GM23248 (cell line): ENCODE results near the gene CAMKK1. TPM values are rescaled to one million over a fixed set of nuclear protein-coding genes. Genes with fewer than 3 reads are reported as not detected.

ENCODE experiments used
- DNase-seq: peaks from one replicate; pipeline ENCODE4 v3.0.0-alpha.2; 2015
- H2AFZ ChIP-seq: fragments of 200-600 bp; sonication (generic); 2 replicates; pipeline ENCODE4 v1.6.1; 2016; ENCODE audit warnings: antibody characterized with exemption
- H3F3A ChIP-seq: fragments of 200-600 bp; sonication (generic); 2 replicates; pipeline ENCODE4 v1.6.1; 2016; ENCODE audit warnings: mild to moderate bottlenecking, antibody characterized with exemption, mixed run types; ENCODE audit not compliant: insufficient read depth
- H3K27ac ChIP-seq: fragments of 200-600 bp; sonication (generic); 2 replicates; pipeline ENCODE4 v1.5.1; 2016; ENCODE audit warnings: mild to moderate bottlenecking
- H3K27me3 ChIP-seq: fragments of 200-600 bp; sonication (generic); replicated peaks from 2 replicates; pipeline ENCODE4 v1.6.1; 2016; ENCODE audit warnings: mild to moderate bottlenecking; ENCODE audit not compliant: insufficient read depth
- H3K36me3 ChIP-seq: fragments of 200-600 bp; sonication (generic); 2 replicates; pipeline ENCODE4 v1.6.1; 2016; ENCODE audit warnings: low read depth, mild to moderate bottlenecking
- H3K4me1 ChIP-seq: fragments of 200-600 bp; sonication (generic); 2 replicates; pipeline ENCODE4 v1.6.1; 2016; ENCODE audit warnings: mild to moderate bottlenecking; ENCODE audit not compliant: insufficient read depth
- H3K4me2 ChIP-seq: fragments of 200-600 bp; sonication (generic); one replicate; pipeline ENCODE4 v1.6.1; 2016; ENCODE audit warnings: mild to moderate bottlenecking; ENCODE audit not compliant: unreplicated experiment
- H3K4me3 ChIP-seq: fragments of 200-600 bp; sonication (generic); 2 replicates; pipeline ENCODE4 v1.5.1; 2016; ENCODE audit warnings: mild to moderate bottlenecking
- H3K79me2 ChIP-seq: fragments of 200-600 bp; sonication (generic); 2 replicates; pipeline ENCODE4 v1.6.1; 2016; ENCODE audit warnings: mild to moderate bottlenecking; ENCODE audit not compliant: insufficient read depth
- H3K9ac ChIP-seq: fragments of 200-600 bp; sonication (generic); 2 replicates; pipeline ENCODE4 v1.6.1; 2016; ENCODE audit warnings: mild to moderate bottlenecking
- H3K9me2 ChIP-seq: fragments of 200-600 bp; sonication (generic); 2 replicates; pipeline ENCODE4 v1.6.1; 2016; ENCODE audit warnings: mixed run types, mild to moderate bottlenecking, moderate library complexity; ENCODE audit not compliant: insufficient read depth
- H3K9me3 ChIP-seq: fragments of 200-600 bp; sonication (generic); one replicate; pipeline ENCODE4 v1.6.1; 2017; ENCODE audit warnings: low read depth
- H4K20me1 ChIP-seq: fragments of 200-600 bp; sonication (generic); 2 replicates; pipeline ENCODE4 v1.6.0; 2016; ENCODE audit not compliant: insufficient read depth
- EZH2 ChIP-seq: fragments of 200-600 bp; sonication (generic); IDR thresholded peaks from 2 replicates; pipeline ENCODE4 v1.6.1; 2018; ENCODE audit warnings: antibody characterized with exemption, mild to moderate bottlenecking; ENCODE audit not compliant: insufficient read depth, poor library complexity, severe bottlenecking
- EZH2phosphoT487 ChIP-seq: fragments of 200-600 bp; sonication (generic); IDR thresholded peaks from 2 replicates; pipeline ENCODE4 v1.6.1; 2018; ENCODE audit warnings: antibody characterized with exemption, moderate library complexity, mild to moderate bottlenecking, low read depth; ENCODE audit not compliant: insufficient read depth
- WGBS, 2 experiments: methylation state at CpG; one replicate each; pipeline ENCODE4 v1.1.6; 2015 to 2017; ENCODE audit warnings: low lambda C conversion rate in 2 of 2, low coverage in 1 of 2; ENCODE audit errors: missing lambda C conversion rate in 2 of 2; 5-methylcytosine and 5-hydroxymethylcytosine counted together
- in situ Hi-C: fragments of 300-500 bp; cut with MboI; formaldehyde crosslinking; loops from 2 replicates; pipeline ENCODE4 v1.15.0; 2020
- polyA plus RNA-seq: library from polyadenylated mRNA; unstranded; fragments of >200 nt; fragmentation: Nextera tagmentation; extraction: Ambion mirVana; gene quantifications from 2 replicates; pipeline ENCODE4 v1.2.1, GENCODE V29; 2016
- total RNA-seq: library from RNA; depleted of rRNA; stranded (reverse); fragments of >200 nt; shearing (Covaris generic); gene quantifications from 2 replicates; pipeline ENCODE4 v1.2.3, GENCODE V29; 2014

Gene CAMKK1
- total and polyA plus RNA-seq, 2 experiments from 2014 or later: 4.0 to 4.5 TPM

DNA sequence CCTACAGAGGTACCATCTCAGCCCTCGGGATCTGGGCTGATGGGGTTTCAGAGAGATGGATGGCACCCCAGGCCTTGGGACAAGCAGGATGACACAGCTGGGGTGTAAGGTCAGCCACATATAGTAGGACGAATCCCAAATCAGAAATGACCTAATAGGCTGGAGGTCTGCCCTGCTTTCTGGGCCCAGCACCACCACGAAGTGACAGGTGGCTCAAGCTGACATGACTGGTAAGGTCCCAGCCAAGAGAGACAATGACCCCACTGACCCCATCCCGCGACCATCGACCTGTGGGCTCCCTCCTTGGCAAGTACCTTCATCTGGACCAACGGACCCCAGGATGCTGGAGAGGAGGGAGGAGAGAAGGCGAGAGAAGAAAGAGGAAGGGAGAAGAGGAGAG, 15.6 kb downstream of the CAMKK1 start:
- Histone ChIP-seq H3K9me2 (no peaks in the 10 kb centered on the region), H3K4me2 (no peak overlapping the region), H3F3A (no peaks in the 10 kb centered on the region), H4K20me1 (no peaks in the 10 kb centered on the region), H3K79me2 (no peaks in the 10 kb centered on the region), H3K27me3 (no peaks in the 10 kb centered on the region), H3K9me3 (no peaks in the 10 kb centered on the region), H3K4me3 (no peak overlapping the region), H3K4me1 (peaks cover 9% of the 10 kb centered on the region; the same call in 1 of the 2 replicates), H3K9ac (no peak overlapping the region), H2AFZ (no peak overlapping the region), H3K27ac (no peak overlapping the region), H3K36me3 (no peaks in the 10 kb centered on the region)
- in situ Hi-C loops: no loop called here
- DNase-seq: no peak
- WGBS, 2 experiments: 98 to 99% methylated on average over 8 of the region's 8 CpGs
- TF ChIP-seq EZH2phosphoT487: no peak
- TF ChIP-seq EZH2: no peak

DNA sequence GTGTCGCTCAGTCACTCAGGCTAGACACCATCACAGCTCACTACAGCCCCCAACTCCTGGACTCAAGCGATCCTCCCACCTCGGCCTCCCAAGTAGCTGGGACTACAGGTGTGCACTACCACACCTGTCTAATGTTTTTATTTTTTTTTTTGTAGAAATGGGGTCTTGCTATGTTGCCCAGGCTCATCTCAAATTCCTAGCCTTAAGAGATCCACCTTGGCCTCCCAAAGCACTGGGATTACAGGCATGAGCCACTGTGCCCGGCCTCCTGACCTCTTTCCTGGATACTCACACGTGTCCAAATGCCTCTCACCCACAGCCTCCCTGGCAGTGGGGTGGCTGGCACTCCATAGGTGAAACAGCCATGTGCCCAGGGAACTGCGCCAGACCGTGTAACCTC, 17.5 kb downstream of the CAMKK1 start:
- TF ChIP-seq EZH2 (no peak), EZH2phosphoT487 (no peak)
- no peaks in the 10 kb centered on the region for H4K20me1 ChIP-seq
- H3K4me2 ChIP-seq: no peak overlapping the region
- no peaks in the 10 kb centered on the region for H3K9me2 ChIP-seq
- peaks cover 9% of the 10 kb centered on the region; the same call in 1 of the 2 replicates for H3K4me1 ChIP-seq
- no peaks in the 10 kb centered on the region for H3K27me3 ChIP-seq
- H3K36me3 ChIP-seq: no peaks in the 10 kb centered on the region
- H3F3A ChIP-seq: no peaks in the 10 kb centered on the region
- no peak overlapping the region for H2AFZ ChIP-seq
- H3K9me3 ChIP-seq: no peaks in the 10 kb centered on the region
- no peak overlapping the region for H3K9ac ChIP-seq
- H3K79me2 ChIP-seq: no peaks in the 10 kb centered on the region
- WGBS, 2 experiments: 88 to 90% methylated on average over 7 of the region's 7 CpGs
- H3K4me3 ChIP-seq: no peak overlapping the region
- in situ Hi-C loops: no loop called here
- no peak overlapping the region for H3K27ac ChIP-seq
- no peak for DNase-seq

DNA sequence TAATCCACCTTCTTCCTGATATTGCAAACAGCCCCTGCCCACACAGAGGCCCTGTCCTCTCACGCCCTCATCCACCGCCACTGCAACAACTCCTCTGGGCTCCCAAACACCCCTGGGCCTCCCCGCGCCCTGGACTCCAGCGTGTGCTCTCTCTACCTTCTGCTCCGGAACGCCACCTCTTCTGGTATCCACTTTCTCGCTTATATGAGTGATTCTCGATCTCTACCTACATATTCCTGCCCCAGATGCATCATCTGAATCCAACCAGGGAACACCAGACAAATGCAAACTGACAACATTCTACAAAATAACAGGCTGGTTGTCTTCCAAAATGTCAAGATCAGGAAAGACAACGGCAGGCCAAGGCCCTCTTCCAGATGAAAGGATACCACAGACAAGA, 19.0 kb downstream of the CAMKK1 start:
- WGBS, 2 experiments: 94 to 97% methylated on average over 10 of the region's 10 CpGs
- in situ Hi-C loops: no loop called here
- no peak overlapping the region for H3K9ac ChIP-seq
- H3K4me3 ChIP-seq: no peak overlapping the region
- no peaks in the 10 kb centered on the region for H3K9me2 ChIP-seq
- no peak overlapping the region for H3K27ac ChIP-seq
- no peaks in the 10 kb centered on the region for H3K9me3 ChIP-seq
- no peaks in the 10 kb centered on the region for H3K36me3 ChIP-seq
- H4K20me1 ChIP-seq: no peaks in the 10 kb centered on the region
- no peaks in the 10 kb centered on the region for H3K4me1 ChIP-seq
- H3F3A ChIP-seq: no peaks in the 10 kb centered on the region
- no peaks in the 10 kb centered on the region for H3K79me2 ChIP-seq
- no peak for TF ChIP-seq EZH2
- no peak for TF ChIP-seq EZH2phosphoT487
- H2AFZ ChIP-seq: no peak overlapping the region
- no peak overlapping the region for H3K4me2 ChIP-seq
- no peaks in the 10 kb centered on the region for H3K27me3 ChIP-seq
- no peak for DNase-seq

DNA sequence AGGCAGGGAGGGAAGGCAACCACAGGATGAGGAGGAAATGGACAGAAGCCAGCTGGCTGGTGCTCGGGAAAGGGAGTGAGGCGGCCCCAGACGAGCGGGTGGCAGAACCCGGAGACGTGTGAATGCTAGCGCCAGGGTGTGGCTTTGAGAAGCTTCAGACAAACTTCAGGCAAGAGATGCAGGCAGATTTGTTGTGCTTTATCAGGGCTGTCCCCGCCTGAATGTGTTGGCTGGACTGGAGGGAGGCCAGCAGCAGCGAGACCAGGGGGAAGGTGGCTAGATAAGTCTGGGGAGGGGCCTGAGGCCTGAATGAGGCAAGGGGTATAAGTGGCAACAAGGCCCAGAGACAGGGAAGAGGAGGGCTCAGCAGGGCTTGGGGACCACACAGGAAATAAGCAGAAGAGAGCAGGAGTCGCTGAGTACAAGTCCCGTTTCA, 22.0 kb downstream of the CAMKK1 start:
- Histone ChIP-seq H3K4me3 (no peak overlapping the region), H3K79me2 (no peaks in the 10 kb centered on the region), H3K4me2 (no peak overlapping the region), H3K9me3 (no peaks in the 10 kb centered on the region), H2AFZ (no peak overlapping the region), H4K20me1 (no peaks in the 10 kb centered on the region), H3F3A (no peaks in the 10 kb centered on the region), H3K9me2 (no peaks in the 10 kb centered on the region), H3K36me3 (no peaks in the 10 kb centered on the region), H3K9ac (no peak overlapping the region), H3K27ac (no peak overlapping the region), H3K4me1 (no peaks in the 10 kb centered on the region), H3K27me3 (no peaks in the 10 kb centered on the region)
- TF ChIP-seq EZH2 (no peak), EZH2phosphoT487 (no peak)
- in situ Hi-C loops: no loop called here
- WGBS, 2 experiments: 86 to 87% methylated on average over 11 of the region's 11 CpGs
- DNase-seq: no peak

DNA sequence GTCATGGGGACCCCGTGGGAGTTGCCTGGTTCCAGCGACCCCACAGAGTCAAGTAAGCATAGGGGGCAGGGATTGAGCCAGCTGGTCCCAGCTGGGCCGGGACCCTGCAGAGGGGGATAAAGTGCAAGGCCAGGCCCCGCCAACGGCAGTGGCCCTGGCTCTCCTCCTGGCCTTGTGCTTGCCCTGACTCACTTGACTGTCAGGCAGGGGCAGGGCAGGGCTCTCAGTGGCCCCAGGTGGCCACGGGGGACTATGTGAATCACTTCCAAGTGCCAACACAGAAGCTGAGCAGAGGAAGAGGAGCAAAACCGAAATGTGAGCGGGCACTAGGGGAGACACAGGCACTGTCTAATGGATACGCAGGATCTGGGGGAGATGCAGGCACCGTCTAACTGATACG, 25.2 kb downstream of the CAMKK1 start:
- Histone ChIP-seq H4K20me1 (no peaks in the 10 kb centered on the region), H3K27me3 (no peaks in the 10 kb centered on the region), H3K4me1 (peaks cover 9% of the 10 kb centered on the region; the same call in 1 of the 2 replicates), H3K27ac (no peak overlapping the region), H3K9me2 (no peaks in the 10 kb centered on the region), H3K36me3 (no peaks in the 10 kb centered on the region), H3K9ac (no peak overlapping the region), H3K4me2 (no peak overlapping the region), H3K4me3 (no peak overlapping the region), H3F3A (no peaks in the 10 kb centered on the region), H3K9me3 (no peaks in the 10 kb centered on the region), H3K79me2 (no peaks in the 10 kb centered on the region), H2AFZ (no peak overlapping the region)
- DNase-seq: no peak
- in situ Hi-C loops: no loop called here
- TF ChIP-seq EZH2 (no peak), EZH2phosphoT487 (no peak)
- WGBS, 2 experiments: 82 to 83% methylated on average over 11 of the region's 11 CpGs
